Cardiac muscle cell (in vitro differentiated cells and primary cell): Measurements from ENCODE around the gene CCR2. TPM values are rescaled to one million over a fixed set of nuclear protein-coding genes. Genes with fewer than 3 reads are reported as not detected.
"Not testable (repeated sequence)": the region's sequence is repeated elsewhere in the genome, so short reads cannot be mapped to it uniquely, and the experiment has no call there.

Experiments used
- DNase-seq, 2 donors: peaks; one replicate each; pipeline versions ENCODE4 v3.0.0 to v3.0.0-alpha.2; 2010 to 2017; ENCODE audit warnings: low read depth in 1 of 2, low spot score in 1 of 2
- H3K27ac ChIP-seq: fragments of 200-600 bp; sonication (generic); 2 replicates; pipeline ENCODE4 v1.5.1; 2016
- H3K27me3 ChIP-seq: fragments of 200-600 bp; sonication (generic); 2 replicates; pipeline ENCODE4 v1.6.0; 2016; ENCODE audit warnings: control low read depth
- H3K36me3 ChIP-seq: fragments of 200-600 bp; sonication (generic); 2 replicates; pipeline ENCODE4 v1.5.1; 2016; ENCODE audit warnings: control low read depth
- H3K4me1 ChIP-seq: fragments of 200-600 bp; sonication (generic); 2 replicates; pipeline ENCODE4 v1.8.1; 2017; ENCODE audit warnings: low read depth, mild to moderate bottlenecking, mixed run types
- H3K4me3 ChIP-seq: fragments of 200-600 bp; sonication (generic); 2 replicates; pipeline ENCODE4 v1.5.1; 2016; ENCODE audit warnings: mild to moderate bottlenecking
- H3K9me3 ChIP-seq: fragments of 200-600 bp; sonication (generic); 2 replicates; pipeline ENCODE4 v1.5.1; 2017; ENCODE audit warnings: low read depth, mild to moderate bottlenecking, control low read depth
- polyA plus RNA-seq: library from polyadenylated mRNA; unstranded; fragments of >200 nt; fragmentation: Nextera tagmentation; extraction: Ambion mirVana; gene quantifications from 2 replicates; pipeline ENCODE4 v1.2.1, GENCODE V29; 2016
- total RNA-seq: library from RNA; depleted of rRNA; stranded (reverse); fragments of >200 nt; gene quantifications from 2 replicates; pipeline ENCODE4 v1.2.3, GENCODE V29; 2016
- TF ChIP-seq, protein P1 (sequence below): IDR thresholded peaks from 2 replicates; pipeline ENCODE4 v1.5.1; 2012; ENCODE audit warnings: low read depth, mild to moderate bottlenecking, low read length

Gene CCR2
- total and polyA plus RNA-seq, 2 experiments from 2014 or later = not detected

DNA sequence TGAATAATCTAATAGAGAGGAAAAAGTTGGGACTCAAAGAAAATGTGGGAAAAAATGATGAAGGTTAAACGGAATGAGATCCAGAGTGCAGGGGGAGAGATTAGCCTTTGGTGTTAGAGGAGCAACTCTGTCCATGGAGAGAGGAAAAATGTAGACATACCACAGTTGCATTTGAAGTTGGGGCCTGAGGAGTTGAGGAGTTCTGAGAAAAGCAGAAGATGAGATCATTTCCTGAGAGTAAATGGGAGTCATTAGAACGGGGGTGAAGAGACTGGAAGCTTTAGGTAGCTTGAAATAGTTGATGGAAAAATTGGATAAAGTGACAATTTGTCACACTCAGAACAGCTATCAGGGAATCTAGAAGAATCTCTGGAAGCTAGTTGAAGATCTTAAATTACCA is 45.6 kb downstream of the CCR2 start:
- no peaks in the 10 kb centered on the region for H3K27me3 ChIP-seq
- H3K4me3 ChIP-seq = no peak overlapping the region
- TF ChIP-seq, protein P1, sequence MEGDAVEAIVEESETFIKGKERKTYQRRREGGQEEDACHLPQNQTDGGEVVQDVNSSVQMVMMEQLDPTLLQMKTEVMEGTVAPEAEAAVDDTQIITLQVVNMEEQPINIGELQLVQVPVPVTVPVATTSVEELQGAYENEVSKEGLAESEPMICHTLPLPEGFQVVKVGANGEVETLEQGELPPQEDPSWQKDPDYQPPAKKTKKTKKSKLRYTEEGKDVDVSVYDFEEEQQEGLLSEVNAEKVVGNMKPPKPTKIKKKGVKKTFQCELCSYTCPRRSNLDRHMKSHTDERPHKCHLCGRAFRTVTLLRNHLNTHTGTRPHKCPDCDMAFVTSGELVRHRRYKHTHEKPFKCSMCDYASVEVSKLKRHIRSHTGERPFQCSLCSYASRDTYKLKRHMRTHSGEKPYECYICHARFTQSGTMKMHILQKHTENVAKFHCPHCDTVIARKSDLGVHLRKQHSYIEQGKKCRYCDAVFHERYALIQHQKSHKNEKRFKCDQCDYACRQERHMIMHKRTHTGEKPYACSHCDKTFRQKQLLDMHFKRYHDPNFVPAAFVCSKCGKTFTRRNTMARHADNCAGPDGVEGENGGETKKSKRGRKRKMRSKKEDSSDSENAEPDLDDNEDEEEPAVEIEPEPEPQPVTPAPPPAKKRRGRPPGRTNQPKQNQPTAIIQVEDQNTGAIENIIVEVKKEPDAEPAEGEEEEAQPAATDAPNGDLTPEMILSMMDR = no peak
- H3K36me3 ChIP-seq = no peaks in the 10 kb centered on the region
- no peak overlapping the region for H3K27ac ChIP-seq
- no peak for DNase-seq
- H3K4me1 ChIP-seq = peaks cover 31% of the 10 kb centered on the region
- H3K9me3 ChIP-seq = no peaks in the 10 kb centered on the region

DNA sequence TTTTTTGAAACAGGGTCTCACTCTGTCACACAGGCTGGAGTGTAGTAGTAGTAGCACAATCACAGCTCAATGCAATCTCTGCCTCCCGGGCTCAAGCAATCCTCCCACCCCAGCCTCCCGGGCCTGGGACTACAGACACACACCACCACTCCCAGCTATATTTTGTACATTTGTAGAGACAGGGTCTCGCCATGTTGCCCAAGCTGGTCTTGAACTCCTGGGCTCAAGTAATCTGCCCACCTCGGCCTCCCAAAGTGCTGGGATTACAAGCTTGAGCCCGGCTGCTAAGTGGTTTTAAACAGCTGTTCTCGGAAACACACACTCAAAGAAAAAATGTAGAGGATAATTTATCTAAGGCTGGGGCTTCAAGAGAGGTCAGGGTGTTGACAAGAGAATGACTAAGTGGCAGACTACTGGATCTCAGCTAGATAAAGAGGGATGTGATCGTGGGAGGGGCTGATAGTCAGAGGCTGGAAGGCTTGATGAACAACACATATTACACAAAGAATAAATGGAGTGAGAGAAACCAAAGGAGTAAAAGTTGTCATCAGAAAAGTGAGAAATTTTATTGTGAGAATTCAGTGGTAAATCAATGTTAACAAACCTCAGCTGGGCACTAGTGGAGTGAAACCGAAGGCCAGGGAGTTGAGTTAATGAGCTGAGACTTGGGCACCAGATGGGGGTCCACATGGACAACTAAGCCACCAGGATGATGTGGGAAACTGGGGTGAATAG is 46.3 kb downstream of the CCR2 start:
- peaks cover 31% of the 10 kb centered on the region for H3K4me1 ChIP-seq
- H3K9me3 ChIP-seq = no peaks in the 10 kb centered on the region
- DNase-seq = peak; percentile 81 to 84
- H3K27ac ChIP-seq = peak overlapping the region; percentile 5
- H3K4me3 ChIP-seq = no peak overlapping the region
- TF ChIP-seq, protein P1 = no peak
- no peaks in the 10 kb centered on the region for H3K36me3 ChIP-seq
- no peaks in the 10 kb centered on the region for H3K27me3 ChIP-seq

DNA sequence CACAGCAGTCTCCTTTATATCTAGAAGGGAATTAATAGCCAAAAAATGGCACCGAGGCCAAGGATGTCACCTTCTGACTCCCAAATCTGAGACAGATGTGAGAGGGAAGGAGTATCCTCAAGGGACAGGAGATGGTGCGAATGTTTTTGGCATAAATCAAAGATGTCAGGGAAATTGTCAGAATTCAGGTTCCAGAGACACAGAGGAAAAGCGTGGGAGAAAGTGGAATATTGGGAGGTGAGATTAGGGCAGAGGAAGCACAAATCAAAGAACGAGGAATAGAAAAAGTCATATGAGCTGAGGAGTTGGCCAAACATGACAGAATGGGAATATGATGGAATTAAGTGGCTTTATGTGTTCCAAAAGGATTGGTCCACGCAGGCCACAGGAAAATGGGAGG is 46.9 kb downstream of the CCR2 start:
- Histone ChIP-seq H3K27me3 (no peaks in the 10 kb centered on the region), H3K27ac (no peak overlapping the region), H3K4me3 (no peak overlapping the region), H3K9me3 (no peaks in the 10 kb centered on the region), H3K36me3 (no peaks in the 10 kb centered on the region), H3K4me1 (peaks cover 31% of the 10 kb centered on the region)
- DNase-seq = no peak
- TF ChIP-seq, protein P1 = no peak

- Histone ChIP-seq H3K4me1 (peaks cover 31% of the 10 kb centered on the region), H3K9me3 (no peaks in the 10 kb centered on the region), H3K36me3 (no peaks in the 10 kb centered on the region), H3K27me3 (no peaks in the 10 kb centered on the region), H3K27ac (no peak overlapping the region), H3K4me3 (no peak overlapping the region)
- TF ChIP-seq, protein P1 = no peak
- no peak for DNase-seq
Observed at GRCh38 chr3:46401579-46401978, 47.7 kb downstream of the CCR2 start.

DNA sequence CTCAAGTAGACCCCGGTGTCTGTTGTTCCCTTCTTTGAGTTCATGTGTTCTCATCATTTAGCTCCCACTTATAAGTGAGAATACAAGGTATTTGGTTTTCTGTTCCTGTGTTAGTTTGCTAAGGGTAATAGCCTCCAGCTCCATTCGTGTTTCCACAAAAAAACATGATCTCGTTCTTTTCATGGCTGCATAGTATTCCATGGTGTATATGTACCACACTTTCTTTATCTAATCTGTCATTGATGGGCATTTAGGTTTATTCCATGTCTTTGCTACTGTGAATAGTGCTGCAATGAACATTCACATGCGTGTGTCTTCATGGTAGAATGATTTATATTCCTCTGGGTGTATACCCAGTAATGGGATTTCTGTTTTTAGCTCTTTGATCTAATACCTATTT is 49.0 kb downstream of the CCR2 start:
- H3K9me3 ChIP-seq, H3K36me3 ChIP-seq, H3K27ac ChIP-seq, H3K4me3 ChIP-seq, DNase-seq, H3K27me3 ChIP-seq: not testable (repeated sequence)
- peaks cover 35% of the 10 kb centered on the region for H3K4me1 ChIP-seq

- Histone ChIP-seq H3K27me3 (no peaks in the 10 kb centered on the region), H3K4me1 (peaks cover 32% of the 10 kb centered on the region), H3K4me3 (no peak overlapping the region), H3K27ac (no peak overlapping the region), H3K9me3 (no peaks in the 10 kb centered on the region), H3K36me3 (no peaks in the 10 kb centered on the region)
- no peak for DNase-seq
- TF ChIP-seq, protein P1 = no peak
Observed at GRCh38 chr3:46405301-46406019, 51.5 kb downstream of the CCR2 start.
